Astrocyte (in vitro differentiated cells and primary cell): ENCODE data around the gene SMARCD3.

ENCODE experiments used
- EZH2 ChIP-seq: IDR thresholded peaks from 2 replicates; pipeline ENCODE4 v1.6.1; 2012; ENCODE audit warnings: mild to moderate bottlenecking, low read length, inconsistent platforms; ENCODE audit not compliant: insufficient read depth
- TF ChIP-seq, protein P1 (sequence below): IDR thresholded peaks from 2 replicates; pipeline ENCODE4 v1.5.1; 2011; ENCODE audit warnings: low read depth, mild to moderate bottlenecking, inconsistent platforms, low read length, moderate library complexity; ENCODE audit not compliant: insufficient read depth

DNA sequence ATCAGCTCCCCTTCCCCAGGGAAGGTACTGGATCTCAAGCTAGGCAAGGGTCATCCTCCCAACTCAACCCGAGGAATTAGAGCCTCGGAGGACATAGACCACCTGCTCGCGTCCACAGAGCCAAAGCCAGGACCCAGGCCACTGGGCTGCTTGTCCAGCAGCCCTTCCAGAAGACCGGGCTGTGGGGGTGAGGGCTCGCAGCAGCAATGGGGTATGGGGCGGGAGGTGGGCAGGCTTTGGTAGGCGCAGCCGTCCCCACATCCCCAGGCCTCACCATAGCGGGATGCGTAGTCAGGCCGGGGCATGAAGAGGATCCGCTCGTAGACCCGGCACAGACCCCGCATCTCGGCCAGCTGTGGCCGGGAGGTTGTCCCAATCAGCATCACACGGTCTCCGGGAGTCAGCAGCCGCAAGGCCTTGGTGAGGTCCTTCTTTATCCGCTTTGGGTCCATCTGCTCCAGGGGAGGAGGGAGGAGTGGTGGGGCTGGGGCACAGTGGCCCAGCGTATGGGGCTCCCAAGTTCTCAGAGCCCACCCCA lies 56.4 kb downstream of the SMARCD3 start:
- TF ChIP-seq, protein P1, sequence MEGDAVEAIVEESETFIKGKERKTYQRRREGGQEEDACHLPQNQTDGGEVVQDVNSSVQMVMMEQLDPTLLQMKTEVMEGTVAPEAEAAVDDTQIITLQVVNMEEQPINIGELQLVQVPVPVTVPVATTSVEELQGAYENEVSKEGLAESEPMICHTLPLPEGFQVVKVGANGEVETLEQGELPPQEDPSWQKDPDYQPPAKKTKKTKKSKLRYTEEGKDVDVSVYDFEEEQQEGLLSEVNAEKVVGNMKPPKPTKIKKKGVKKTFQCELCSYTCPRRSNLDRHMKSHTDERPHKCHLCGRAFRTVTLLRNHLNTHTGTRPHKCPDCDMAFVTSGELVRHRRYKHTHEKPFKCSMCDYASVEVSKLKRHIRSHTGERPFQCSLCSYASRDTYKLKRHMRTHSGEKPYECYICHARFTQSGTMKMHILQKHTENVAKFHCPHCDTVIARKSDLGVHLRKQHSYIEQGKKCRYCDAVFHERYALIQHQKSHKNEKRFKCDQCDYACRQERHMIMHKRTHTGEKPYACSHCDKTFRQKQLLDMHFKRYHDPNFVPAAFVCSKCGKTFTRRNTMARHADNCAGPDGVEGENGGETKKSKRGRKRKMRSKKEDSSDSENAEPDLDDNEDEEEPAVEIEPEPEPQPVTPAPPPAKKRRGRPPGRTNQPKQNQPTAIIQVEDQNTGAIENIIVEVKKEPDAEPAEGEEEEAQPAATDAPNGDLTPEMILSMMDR = no peak
- no peak for TF ChIP-seq EZH2
